K562 (cell line): ENCODE measurements around the gene C4orf54. TPM values are rescaled to one million over a fixed set of nuclear protein-coding genes. Genes with fewer than 3 reads are reported as not detected.

Experiments
- HMG20A ChIP-seq: fragments of 450-650 bp; formaldehyde crosslinking; conservative IDR thresholded peaks from 2 replicates; pipeline ENCODE4 v1.4.0; 2020; ENCODE audit warnings: mild to moderate bottlenecking, mixed read lengths
- OTX1 ChIP-seq: fragments of 450-650 bp; formaldehyde crosslinking; IDR thresholded peaks from 2 replicates; pipeline ENCODE4 v1.4.0; 2022; ENCODE audit warnings: mild to moderate bottlenecking
- PBX2 ChIP-seq, 2 experiments: IDR thresholded peaks in 1 of 2; conservative IDR thresholded peaks in 1 of 2; 2 replicates each; pipeline ENCODE4 v1.6.1; 2016; ENCODE audit warnings: low read depth in 2 of 2, mild to moderate bottlenecking in 1 of 2, missing compliant biosample characterization in 1 of 2, missing genetic modification characterization in 1 of 2, moderate library complexity in 1 of 2
- SP2 ChIP-seq: IDR thresholded peaks from 2 replicates; pipeline ENCODE4 v1.6.1; 2011; ENCODE audit warnings: mild to moderate bottlenecking, low read depth, low read length, moderate library complexity; ENCODE audit not compliant: poor library complexity, severe bottlenecking; ENCODE audit errors: extremely low read depth
- STAT5A ChIP-seq: IDR thresholded peaks from 2 replicates; pipeline ENCODE4 v1.6.1; 2012; ENCODE audit warnings: low read length, inconsistent platforms, borderline replicate concordance
- TCF15 ChIP-seq: fragments of 250-450 bp; sonication (Bioruptor Pico); IDR thresholded peaks from 2 replicates; pipeline ENCODE4 v1.8.0; 2022; ENCODE audit warnings: moderate library complexity, mild to moderate bottlenecking, inconsistent platforms
- ZKSCAN1 ChIP-seq: fragments of 150-350 bp; IDR thresholded peaks from 2 replicates; pipeline ENCODE4 v1.6.1; 2016; ENCODE audit warnings: low read depth, low read length
- polyA plus RNA-seq, 8 experiments: library from polyadenylated mRNA; depleted of rRNA in 4 of 8; stranded (reverse) in 5 of 8; unstranded in 3 of 8; fragments of >200 nt; fragmentation: Nextera tagmentation in 2 of 8; fragmentation: Illumina TruSeq in 1 of 8; extraction: Ambion mirVana in 2 of 8; extraction: Trizol in 1 of 8; gene quantifications; 2 replicates each; pipeline versions ENCODE4 v1.2.1 to v1.2.3, GENCODE V29; 2011 to 2014; ENCODE audit warnings: inconsistent platforms in 1 of 8, missing spikeins in 1 of 8
- total RNA-seq, 7 experiments: library from RNA; depleted of rRNA in 6 of 7; stranded (reverse); fragments of >200 nt in 6 of 7; fragmentation: Illumina TruSeq in 2 of 7; extraction: Trizol in 2 of 7; gene quantifications; 2 replicates each; pipeline versions ENCODE4 v1.2.1 to v1.2.3, GENCODE V29; 2011 to 2021; ENCODE audit warnings: low replicate concordance in 1 of 7

The C4orf54 gene
- total and polyA plus RNA-seq, 9 of the 15 experiments (the other 6 are each of a cell fraction or from before 2014, with no cell fraction given), result not detected

GRCh38 chr4:99670409-99671073 lies 12.9 kb upstream of the C4orf54 start (continued):
- TF ChIP-seq TCF15 (CRISPR knock-in tag) (no peak), SP2 (no peak), PBX2 (CRISPR knock-in tag; IDR thresholded peaks at IDR 0.05; ENCODE audit: low read depth) (no peak), PBX2 (tag; conservative IDR thresholded peaks at IDR 0.05; ENCODE audit: low read depth) (peak; percentile 66), HMG20A (CRISPR knock-in tag) (peak; percentile 81; the same call in 1 of the 2 replicates), ZKSCAN1 (no peak), OTX1 (CRISPR knock-in tag) (no peak), STAT5A (peak; percentile 39; the same call in 1 of the 2 replicates)
- TF ChIP-seq, all 486 proteins: peak for 33
